ENCODE data around the gene SPCS3.

GRCh38 chr4:176354884-176355283 lies 35.1 kb downstream of the SPCS3 start:
- no peak for TF ChIP-seq CTCF (IDR thresholded peaks at IDR 0.05; ENCODE audit: borderline replicate concordance, extremely low read depth, low read length, poor library complexity, severe bottlenecking)
- TF ChIP-seq EZH2 (IDR thresholded peaks at IDR 0.05; ENCODE audit: borderline replicate concordance, low read depth, low read length, severe bottlenecking): no peak

Data from DND-41 (cell line).